GM13976 (cell line): ENCODE measurements around the gene NKTR.

ENCODE experiments used
- DNase-seq: peaks from one replicate; pipeline ENCODE4 v3.0.0; 2012; ENCODE audit warnings: low spot score
- in situ Hi-C: fragments of 300-500 bp; cut with MboI; formaldehyde crosslinking; loops from one replicate; pipeline ENCODE4 v1.12.0; 2022; ENCODE audit warnings: low sequenced_read_pairs, mixed read lengths, inconsistent platforms; ENCODE audit not compliant: unreplicated experiment
- TF ChIP-seq, protein P1 (sequence below): IDR thresholded peaks from 2 replicates; pipeline ENCODE4 v1.5.1; 2012; ENCODE audit warnings: borderline replicate concordance, mild to moderate bottlenecking; ENCODE audit not compliant: insufficient read depth; ENCODE audit errors: extremely low read depth, missing control alignments, control extremely low read depth

The NKTR gene

DNA sequence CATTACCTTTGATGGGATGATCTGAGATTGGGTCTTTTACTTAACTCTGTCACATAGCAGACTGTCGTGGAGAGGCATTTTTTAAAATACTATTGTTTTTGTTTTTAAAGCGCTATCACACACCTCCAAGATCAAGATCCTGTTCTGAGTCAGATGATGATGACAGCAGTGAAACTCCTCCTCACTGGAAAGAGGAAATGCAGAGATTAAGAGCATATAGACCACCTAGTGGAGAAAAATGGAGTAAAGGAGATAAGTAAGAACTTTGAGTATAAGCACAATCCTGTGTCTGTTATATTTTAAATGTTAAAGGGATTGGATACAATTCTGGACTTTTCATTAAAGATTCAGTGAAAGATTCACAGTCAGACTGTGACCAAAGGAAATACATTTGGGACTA, 34.6 kb downstream of the NKTR start:
- in situ Hi-C loops: no loop called here
- DNase-seq: no peak

DNA sequence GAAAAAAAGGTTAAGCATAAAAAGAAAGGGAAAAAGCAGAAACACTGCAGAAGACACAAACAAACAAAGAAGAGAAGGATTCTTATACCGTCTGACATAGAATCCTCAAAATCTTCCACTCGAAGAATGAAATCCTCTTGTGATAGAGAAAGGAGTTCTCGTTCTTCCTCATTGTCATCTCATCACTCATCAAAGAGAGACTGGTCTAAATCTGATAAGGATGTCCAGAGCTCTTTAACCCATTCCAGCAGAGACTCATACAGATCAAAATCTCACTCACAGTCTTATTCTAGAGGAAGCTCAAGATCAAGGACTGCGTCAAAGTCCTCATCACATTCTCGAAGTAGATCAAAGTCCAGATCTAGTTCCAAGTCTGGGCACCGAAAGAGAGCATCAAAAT, 36.5 kb downstream of the NKTR start:
- no peak for DNase-seq
- TF ChIP-seq, protein P1, sequence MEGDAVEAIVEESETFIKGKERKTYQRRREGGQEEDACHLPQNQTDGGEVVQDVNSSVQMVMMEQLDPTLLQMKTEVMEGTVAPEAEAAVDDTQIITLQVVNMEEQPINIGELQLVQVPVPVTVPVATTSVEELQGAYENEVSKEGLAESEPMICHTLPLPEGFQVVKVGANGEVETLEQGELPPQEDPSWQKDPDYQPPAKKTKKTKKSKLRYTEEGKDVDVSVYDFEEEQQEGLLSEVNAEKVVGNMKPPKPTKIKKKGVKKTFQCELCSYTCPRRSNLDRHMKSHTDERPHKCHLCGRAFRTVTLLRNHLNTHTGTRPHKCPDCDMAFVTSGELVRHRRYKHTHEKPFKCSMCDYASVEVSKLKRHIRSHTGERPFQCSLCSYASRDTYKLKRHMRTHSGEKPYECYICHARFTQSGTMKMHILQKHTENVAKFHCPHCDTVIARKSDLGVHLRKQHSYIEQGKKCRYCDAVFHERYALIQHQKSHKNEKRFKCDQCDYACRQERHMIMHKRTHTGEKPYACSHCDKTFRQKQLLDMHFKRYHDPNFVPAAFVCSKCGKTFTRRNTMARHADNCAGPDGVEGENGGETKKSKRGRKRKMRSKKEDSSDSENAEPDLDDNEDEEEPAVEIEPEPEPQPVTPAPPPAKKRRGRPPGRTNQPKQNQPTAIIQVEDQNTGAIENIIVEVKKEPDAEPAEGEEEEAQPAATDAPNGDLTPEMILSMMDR: no peak
- in situ Hi-C loops: no loop called here

More for the DNA sequence above, 34.6 kb downstream of the NKTR start:
- TF ChIP-seq, protein P1: no peak

- in situ Hi-C loops: no loop called here
- no peak for DNase-seq
- TF ChIP-seq, protein P1: no peak
These were observed 37.9 kb downstream of the NKTR start for GRCh38 chr3:42638339-42638842.

DNA sequence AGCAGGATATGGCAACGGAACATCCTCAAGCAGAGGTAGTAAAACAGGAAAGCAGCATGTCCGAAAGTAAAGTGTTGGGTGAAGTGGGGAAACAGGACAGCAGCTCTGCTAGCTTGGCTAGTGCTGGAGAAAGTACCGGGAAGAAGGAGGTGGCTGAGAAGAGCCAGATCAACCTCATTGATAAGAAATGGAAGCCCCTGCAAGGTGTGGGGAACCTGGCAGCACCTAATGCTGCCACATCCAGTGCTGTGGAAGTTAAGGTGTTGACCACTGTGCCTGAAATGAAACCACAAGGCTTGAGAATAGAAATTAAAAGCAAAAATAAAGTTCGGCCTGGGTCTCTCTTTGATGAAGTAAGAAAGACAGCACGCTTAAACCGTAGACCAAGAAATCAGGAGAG, 38.7 kb downstream of the NKTR start:
- TF ChIP-seq, protein P1: no peak
- DNase-seq: no peak
- in situ Hi-C loops: no loop called here

GRCh38 chr3:42640129-42640528, 39.6 kb downstream of the NKTR start:
- TF ChIP-seq, protein P1: no peak
- in situ Hi-C loops: no loop called here

DNA sequence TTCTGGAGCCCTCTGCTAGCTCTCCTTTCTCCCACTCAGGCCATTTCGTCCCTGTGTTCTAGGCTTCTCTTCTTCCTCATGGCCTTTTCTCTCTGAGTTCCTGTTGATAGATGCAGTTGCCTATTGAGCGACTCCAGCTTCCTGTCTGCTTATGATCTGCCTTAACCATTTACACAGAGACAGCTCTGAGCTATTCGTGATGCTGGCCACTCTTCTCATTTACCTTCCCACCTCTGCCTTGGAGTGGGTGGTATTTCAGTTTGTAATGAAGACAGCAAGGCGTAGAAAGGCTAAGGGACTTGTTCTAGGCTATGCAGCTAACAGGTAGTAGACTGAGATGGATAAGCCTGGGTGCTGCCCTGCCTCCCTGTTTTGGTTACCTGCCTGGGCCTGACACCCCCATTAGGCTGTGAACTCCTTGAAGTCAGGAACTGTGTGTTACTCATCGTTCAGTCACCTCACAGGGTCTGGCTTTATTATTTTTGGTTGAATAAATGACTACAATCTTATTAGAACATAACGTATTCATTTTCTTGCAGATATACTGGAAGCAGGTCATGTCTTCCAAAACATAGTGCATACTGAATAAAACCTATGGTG, 40.4 kb downstream of the NKTR start:
- no peak for DNase-seq
- in situ Hi-C loops: no loop called here
- TF ChIP-seq, protein P1: no peak

More at GRCh38 chr3:42640129-42640528, 39.6 kb downstream of the NKTR start:
- no peak for DNase-seq
